ENCODE results near the gene COMT. TPM values are rescaled to one million over a fixed set of nuclear protein-coding genes. Genes with fewer than 3 reads are reported as not detected.

COMT gene
- total and polyA plus RNA-seq, 9 of the 15 experiments (the other 6 are each of a cell fraction or from before 2014, with no cell fraction given), result 12.5 to 351 (median 155) TPM

DNA sequence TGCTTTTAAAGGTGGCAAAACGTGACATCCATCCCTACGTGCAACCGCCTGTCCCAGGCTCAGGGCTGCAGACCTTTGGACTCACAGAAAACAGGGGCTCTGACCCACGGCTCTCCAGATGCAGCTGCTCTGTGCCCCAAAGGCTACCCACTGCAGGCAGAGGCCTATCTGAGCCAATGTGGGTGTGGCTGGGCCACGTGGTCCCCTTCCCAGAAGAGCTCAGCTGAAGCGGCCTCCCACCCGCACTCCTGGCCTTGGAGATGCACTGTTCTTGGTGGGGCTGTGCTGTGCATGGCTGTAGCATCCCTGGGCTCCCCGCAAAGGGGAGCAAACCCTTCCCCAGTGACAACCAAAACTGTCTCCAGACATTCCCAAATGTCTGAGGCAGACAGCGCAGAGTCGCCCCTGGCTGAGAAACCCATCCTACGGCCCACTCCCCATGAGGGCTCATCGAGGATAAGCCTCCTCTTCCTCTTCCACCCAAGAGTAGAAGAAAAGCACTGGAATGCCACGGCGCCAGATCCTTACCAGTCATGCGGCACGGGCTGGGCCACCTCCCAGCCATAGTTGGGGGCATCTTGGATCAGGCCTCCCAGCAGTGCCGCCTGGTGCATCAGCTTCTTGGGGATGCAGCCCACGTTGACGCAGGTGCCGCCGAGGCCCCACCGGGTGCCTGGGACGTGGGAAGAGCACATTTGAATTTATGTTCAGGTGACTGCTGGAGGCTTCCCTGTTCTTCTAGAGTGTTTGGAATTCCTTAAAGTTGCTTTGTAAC, 23.1 kb upstream of the COMT start (continued):
- TF ChIP-seq, protein P1, sequence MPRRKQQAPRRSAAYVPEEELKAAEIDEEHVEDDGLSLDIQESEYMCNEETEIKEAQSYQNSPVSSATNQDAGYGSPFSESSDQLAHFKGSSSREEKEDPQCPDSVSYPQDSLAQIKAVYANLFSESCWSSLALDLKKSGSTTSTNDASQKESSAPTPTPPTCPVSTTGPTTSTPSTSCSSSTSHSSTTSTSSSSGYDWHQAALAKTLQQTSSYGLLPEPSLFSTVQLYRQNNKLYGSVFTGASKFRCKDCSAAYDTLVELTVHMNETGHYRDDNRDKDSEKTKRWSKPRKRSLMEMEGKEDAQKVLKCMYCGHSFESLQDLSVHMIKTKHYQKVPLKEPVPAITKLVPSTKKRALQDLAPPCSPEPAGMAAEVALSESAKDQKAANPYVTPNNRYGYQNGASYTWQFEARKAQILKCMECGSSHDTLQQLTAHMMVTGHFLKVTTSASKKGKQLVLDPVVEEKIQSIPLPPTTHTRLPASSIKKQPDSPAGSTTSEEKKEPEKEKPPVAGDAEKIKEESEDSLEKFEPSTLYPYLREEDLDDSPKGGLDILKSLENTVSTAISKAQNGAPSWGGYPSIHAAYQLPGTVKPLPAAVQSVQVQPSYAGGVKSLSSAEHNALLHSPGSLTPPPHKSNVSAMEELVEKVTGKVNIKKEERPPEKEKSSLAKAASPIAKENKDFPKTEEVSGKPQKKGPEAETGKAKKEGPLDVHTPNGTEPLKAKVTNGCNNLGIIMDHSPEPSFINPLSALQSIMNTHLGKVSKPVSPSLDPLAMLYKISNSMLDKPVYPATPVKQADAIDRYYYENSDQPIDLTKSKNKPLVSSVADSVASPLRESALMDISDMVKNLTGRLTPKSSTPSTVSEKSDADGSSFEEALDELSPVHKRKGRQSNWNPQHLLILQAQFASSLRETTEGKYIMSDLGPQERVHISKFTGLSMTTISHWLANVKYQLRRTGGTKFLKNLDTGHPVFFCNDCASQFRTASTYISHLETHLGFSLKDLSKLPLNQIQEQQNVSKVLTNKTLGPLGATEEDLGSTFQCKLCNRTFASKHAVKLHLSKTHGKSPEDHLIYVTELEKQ (CRISPR knock-in tag; IDR thresholded peaks at IDR 0.05), result no peak
- TF ChIP-seq RAD51 (IDR thresholded peaks at IDR 0.05; ENCODE audit: borderline replicate concordance, low read depth) (peak; percentile 75), HEY1 (CRISPR knock-in tag; IDR thresholded peaks at IDR 0.05; ENCODE audit: borderline replicate concordance) (no peak), MEIS2 (IDR thresholded peaks at IDR 0.05; ENCODE audit: partially characterized antibody) (no peak), PHF8 (IDR thresholded peaks at IDR 0.05; ENCODE audit: borderline replicate concordance, low read length) (0 out of 2 replicates have a peak, but pooled peaks have one; percentile 1), HDAC1 (IDR thresholded peaks at IDR 0.05) (peak in 1 of 2 experiments; percentile 69; a peak in 1 of 4 replicates), ZNF347 (CRISPR knock-in tag; IDR thresholded peaks at IDR 0.05; ENCODE audit: low read depth) (no peak), WHSC1 (IDR thresholded peaks at IDR 0.05; ENCODE audit: low read length) (no peak), CBFA2T2 (conservative IDR thresholded peaks at IDR 0.05) (peak; percentile 29; the same call in 1 of the 2 replicates), KLF1 (tag; IDR thresholded peaks at IDR 0.05) (0 out of 2 replicates have a peak, but pooled peaks have one; percentile 14), ZNF3 (CRISPR knock-in tag; IDR thresholded peaks at IDR 0.05) (no peak), NCOA6 (IDR thresholded peaks at IDR 0.05) (no peak), MXI1 (IDR thresholded peaks at IDR 0.05; ENCODE audit: low read depth, low read length) (peak; percentile 82; the same call in 1 of the 2 replicates), ZNF165 (CRISPR knock-in tag; IDR thresholded peaks at IDR 0.05; ENCODE audit: borderline replicate concordance) (no peak)
- TF ChIP-seq, protein P2, sequence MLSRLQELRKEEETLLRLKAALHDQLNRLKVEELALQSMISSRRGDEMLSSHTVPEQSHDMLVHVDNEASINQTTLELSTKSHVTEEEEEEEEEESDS (CRISPR knock-in tag; IDR thresholded peaks at IDR 0.05), result no peak
- TF ChIP-seq, protein P3, sequence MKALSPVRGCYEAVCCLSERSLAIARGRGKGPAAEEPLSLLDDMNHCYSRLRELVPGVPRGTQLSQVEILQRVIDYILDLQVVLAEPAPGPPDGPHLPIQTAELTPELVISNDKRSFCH (CRISPR knock-in tag; IDR thresholded peaks at IDR 0.05), result no peak
- TF ChIP-seq, protein P3 (tag; IDR thresholded peaks at IDR 0.05), result 0 out of 2 replicates have a peak, but pooled peaks have one; percentile 21
- TF ChIP-seq, protein P4, sequence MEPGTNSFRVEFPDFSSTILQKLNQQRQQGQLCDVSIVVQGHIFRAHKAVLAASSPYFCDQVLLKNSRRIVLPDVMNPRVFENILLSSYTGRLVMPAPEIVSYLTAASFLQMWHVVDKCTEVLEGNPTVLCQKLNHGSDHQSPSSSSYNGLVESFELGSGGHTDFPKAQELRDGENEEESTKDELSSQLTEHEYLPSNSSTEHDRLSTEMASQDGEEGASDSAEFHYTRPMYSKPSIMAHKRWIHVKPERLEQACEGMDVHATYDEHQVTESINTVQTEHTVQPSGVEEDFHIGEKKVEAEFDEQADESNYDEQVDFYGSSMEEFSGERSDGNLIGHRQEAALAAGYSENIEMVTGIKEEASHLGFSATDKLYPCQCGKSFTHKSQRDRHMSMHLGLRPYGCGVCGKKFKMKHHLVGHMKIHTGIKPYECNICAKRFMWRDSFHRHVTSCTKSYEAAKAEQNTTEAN (CRISPR knock-in tag; IDR thresholded peaks at IDR 0.05), result no peak
- TF ChIP-seq, protein P5, sequence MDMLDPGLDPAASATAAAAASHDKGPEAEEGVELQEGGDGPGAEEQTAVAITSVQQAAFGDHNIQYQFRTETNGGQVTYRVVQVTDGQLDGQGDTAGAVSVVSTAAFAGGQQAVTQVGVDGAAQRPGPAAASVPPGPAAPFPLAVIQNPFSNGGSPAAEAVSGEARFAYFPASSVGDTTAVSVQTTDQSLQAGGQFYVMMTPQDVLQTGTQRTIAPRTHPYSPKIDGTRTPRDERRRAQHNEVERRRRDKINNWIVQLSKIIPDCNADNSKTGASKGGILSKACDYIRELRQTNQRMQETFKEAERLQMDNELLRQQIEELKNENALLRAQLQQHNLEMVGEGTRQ (CRISPR knock-in tag; IDR thresholded peaks at IDR 0.05), result peak; percentile 88
- TF ChIP-seq, protein P6, sequence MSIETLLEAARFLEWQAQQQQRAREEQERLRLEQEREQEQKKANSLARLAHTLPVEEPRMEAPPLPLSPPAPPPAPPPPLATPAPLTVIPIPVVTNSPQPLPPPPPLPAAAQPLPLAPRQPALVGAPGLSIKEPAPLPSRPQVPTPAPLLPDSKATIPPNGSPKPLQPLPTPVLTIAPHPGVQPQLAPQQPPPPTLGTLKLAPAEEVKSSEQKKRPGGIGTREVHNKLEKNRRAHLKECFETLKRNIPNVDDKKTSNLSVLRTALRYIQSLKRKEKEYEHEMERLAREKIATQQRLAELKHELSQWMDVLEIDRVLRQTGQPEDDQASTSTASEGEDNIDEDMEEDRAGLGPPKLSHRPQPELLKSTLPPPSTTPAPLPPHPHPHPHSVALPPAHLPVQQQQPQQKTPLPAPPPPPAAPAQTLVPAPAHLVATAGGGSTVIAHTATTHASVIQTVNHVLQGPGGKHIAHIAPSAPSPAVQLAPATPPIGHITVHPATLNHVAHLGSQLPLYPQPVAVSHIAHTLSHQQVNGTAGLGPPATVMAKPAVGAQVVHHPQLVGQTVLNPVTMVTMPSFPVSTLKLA (conservative IDR thresholded peaks at IDR 0.05), result peak in 1 of 2 experiments; percentile 90; a peak in 2 of 4 replicates
